CD4-positive, alpha-beta T cell treated with Interleukin-17A for 4 hours (primary cell): ENCODE results near the gene EEF1AKMT1.
"Not testable (repeated sequence)": the region's sequence is repeated elsewhere in the genome, so short reads cannot be mapped to it uniquely, and the experiment has no call there.

Experiments
- DNase-seq: peaks from one replicate; pipeline ENCODE4 v3.0.0-alpha.2; 2020; ENCODE audit warnings: mixed read lengths

Gene EEF1AKMT1

DNA sequence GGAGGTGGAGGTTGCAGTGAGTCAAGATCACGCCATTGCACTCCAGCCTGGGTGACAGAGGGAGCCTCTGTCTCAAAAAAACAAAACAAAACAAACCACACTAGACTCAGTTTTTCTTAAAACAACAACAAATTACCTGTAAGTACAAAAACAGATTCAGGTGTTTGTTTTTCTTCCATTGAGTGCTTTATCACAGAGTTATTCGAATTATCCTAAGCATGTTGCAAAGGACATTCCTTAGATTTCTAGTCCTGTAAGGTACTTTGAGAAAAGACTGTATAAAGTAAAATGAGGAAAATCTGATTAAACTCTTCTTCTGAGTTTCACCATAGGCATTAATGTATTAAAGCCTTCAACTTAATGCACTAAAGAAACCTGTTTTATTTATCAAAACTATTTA, 2.2 kb upstream of the EEF1AKMT1 start:
- no peak for DNase-seq

DNA sequence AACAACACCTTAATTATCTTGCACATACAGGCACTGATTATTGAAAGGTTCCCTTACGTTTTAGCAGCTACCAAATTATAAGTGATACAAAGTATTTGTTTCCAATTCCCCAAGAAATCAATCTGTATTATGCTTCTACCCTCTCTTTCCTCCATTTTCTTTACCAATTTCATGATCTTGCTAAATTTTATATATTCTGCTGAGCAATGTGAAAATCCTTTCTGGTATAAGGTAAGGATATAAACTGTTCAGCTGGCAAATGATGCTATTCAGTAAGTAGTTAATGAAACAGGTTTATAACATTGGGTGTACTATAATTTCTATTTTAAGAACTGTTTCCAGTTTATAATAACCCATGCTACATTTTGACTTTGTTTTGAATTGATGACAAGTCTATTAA, 985 bp upstream of the EEF1AKMT1 start:
- DNase-seq: no peak

- no peak for DNase-seq
These were observed 1.2 kb downstream of the EEF1AKMT1 start for GRCh38 chr13:20772401-20773131.

DNA sequence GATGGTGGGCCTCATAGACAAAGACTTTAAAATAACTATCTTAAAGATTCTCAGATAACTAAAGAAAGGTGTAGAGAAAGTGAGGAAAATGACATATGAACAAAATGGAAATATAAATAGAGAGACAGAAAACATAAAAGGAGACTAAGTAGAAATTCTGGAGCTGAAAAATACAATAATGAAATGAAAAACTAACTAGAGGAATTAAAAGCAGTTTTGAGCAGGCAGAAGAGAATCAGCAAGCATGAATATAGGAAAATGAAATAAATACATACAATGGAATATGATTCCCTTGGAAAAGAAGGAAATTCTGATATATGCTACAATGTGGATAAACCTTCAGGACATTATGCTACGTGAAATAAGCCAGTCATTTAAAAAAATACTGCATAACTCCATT, 3.9 kb downstream of the EEF1AKMT1 start:
- no peak for DNase-seq

DNA sequence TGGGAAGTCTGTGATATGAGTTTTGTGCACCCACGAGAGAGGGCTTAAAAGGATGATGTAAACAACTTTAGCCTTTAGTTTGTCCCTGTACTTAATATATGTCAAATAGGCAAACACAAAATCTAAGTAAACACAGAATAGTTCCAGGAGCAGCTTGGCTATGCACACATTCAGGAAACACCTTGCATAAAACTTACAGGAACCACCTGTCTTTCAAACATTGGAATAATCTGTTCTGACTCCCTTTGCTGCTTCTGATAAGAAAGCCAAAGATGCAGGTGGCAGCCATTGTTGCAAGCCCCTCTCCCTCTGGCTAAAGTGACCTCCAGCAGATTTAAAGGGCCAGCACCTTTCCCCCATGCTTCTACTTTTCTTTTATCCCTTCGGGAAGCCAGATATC, 4.7 kb downstream of the EEF1AKMT1 start:
- no peak for DNase-seq

DNA sequence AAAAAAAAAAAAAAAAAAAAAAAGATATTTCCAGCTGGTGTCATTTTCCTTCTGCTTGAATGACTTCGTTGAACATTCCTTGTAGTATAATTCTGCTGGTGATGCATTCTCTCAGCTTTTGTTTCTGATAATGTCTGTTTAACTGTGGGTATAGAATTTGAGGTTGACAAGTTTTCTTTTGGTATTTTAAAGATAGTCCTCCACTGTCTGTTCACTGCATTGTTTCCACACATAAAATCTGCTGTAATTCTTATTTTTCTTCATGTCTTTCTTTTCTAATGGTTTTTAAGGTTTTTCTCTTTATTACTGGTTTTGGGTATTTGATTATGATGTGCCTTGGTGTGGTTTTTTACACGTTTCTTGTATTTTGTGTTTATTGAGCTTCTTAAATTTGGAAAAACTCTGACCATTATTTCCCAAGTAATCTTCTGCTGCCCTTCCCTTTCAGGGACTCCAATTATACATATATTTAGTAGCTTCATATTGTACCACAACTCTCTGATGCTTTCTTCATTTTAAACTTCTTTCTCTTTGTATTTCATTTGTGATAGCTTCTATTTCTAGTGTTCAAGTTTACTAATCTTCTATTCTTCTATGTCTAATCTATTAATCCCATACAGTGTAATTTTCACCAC, 6.3 kb downstream of the EEF1AKMT1 start:
- DNase-seq: no peak

- DNase-seq: no peak
These were observed 12.9 kb downstream of the EEF1AKMT1 start for GRCh38 chr13:20760872-20761271.

GRCh38 chr13:20754009-20754408, 19.8 kb downstream of the EEF1AKMT1 start:
- DNase-seq: no peak

- no peak for DNase-seq
These were observed 24.4 kb downstream of the EEF1AKMT1 start for GRCh38 chr13:20749377-20749776.

- DNase-seq: not testable (repeated sequence)
These were observed 29.8 kb downstream of the EEF1AKMT1 start for GRCh38 chr13:20743830-20744404.

DNA sequence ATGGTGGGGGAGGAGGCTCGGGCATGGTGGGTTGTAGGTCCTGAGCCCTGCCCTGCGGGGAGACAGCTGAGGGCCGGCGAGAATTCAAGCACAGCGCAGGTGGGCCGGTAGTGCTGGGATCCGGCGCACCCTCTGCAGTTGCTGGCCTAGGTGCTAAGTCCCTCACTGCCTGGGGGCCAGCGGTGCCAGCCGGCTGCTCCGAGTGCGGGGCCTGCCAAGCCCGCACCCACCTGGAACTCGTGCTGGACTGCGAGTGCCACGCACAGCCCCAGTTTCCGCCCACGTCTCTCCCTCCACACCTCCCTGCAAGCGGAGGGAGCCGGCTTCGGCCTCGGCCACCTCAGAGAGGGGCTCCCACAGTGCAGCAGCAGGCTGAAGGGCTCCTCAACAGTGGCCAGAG, 33.7 kb downstream of the EEF1AKMT1 start:
- DNase-seq: no peak

- DNase-seq: no peak
These were observed 35.1 kb downstream of the EEF1AKMT1 start for GRCh38 chr13:20738616-20739015.

GRCh38 chr13:20729633-20730585, 43.9 kb downstream of the EEF1AKMT1 start:
- no peak for DNase-seq

DNA sequence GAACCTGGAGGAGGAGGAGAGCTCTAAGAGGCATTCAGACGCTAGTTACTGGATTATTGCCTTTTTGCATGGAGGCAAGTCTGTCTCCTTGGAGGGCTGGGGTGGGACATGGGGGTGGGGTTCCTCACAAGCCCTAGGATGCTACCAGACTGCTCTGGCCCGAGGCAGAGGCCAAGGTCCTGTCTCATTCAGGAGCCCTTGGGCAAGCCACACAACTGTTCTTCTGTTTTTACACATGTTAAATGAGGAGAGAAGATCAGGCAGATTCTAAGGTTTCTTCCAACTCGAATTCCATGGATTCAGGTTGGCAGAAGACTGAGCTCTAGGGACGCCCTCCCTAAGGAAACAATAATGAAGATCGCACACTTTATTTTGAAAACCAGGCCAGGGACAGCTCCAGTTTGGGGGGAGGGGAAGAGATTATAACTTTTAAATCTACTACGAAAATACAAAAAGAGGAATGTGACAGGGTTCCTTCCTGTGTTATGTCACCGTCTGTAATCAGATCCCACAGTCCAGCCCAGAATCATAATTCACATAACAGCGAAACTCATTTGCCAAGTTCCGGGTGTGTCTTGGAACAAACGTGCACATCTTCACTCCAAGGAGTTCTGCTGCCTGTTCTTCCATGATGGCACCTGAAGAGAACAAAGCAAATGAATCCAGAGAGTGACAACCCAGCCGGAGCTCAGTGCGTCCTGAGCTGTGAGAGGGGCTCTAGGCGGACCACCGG, 45.0 kb downstream of the EEF1AKMT1 start:
- no peak for DNase-seq

GRCh38 chr13:20727856-20728255, 45.9 kb downstream of the EEF1AKMT1 start:
- DNase-seq: no peak

DNA sequence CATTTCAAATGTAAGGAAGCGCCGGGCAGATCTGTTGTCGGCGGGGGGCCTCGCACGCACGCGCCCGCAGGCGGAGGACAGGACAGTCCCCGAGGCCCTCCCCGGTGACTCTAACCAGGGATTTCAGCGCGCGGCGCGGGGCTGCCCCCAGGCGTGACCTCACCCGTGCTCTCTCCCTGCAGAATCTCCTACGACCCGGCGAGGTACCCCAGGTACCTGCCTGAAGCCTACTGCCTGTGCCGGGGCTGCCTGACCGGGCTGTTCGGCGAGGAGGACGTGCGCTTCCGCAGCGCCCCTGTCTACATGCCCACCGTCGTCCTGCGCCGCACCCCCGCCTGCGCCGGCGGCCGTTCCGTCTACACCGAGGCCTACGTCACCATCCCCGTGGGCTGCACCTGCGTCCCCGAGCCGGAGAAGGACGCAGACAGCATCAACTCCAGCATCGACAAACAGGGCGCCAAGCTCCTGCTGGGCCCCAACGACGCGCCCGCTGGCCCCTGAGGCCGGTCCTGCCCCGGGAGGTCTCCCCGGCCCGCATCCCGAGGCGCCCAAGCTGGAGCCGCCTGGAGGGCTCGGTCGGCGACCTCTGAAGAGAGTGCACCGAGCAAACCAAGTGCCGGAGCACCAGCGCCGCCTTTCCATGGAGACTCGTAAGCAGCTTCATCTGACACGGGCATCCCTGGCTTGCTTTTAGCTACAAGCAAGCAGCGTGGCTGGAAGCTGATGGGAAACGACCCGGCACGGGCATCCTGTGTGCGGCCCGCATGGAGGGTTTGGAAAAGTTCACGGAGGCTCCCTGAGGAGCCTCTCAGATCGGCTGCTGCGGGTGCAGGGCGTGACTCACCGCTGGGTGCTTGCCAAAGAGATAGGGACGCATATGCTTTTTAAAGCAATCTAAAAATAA, 52.1 kb downstream of the EEF1AKMT1 start:
- no peak for DNase-seq

GRCh38 chr13:20721058-20721453, 52.7 kb downstream of the EEF1AKMT1 start:
- no peak for DNase-seq

GRCh38 chr13:20720499-20720898, 53.3 kb downstream of the EEF1AKMT1 start:
- DNase-seq: no peak

DNA sequence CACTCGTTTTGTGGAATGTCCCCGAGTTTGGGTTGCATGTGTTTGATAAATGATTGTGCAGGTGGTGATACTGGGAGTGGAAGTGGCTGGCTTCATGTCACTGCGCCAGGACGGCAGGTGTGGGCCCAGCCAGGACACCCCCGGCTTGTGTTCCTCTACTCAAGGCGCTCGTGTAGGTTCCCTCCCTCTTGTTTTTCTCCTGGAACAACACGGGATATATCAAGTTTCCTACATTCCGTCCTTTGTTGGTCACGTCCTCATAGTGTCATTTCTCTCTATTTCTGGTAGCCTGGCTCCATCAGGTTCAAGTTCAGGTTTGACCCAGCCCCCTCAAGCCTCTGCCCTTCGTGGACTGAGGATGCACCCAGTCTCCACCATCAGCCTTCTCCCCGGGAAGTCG, 54.0 kb downstream of the EEF1AKMT1 start:
- DNase-seq: no peak

DNA sequence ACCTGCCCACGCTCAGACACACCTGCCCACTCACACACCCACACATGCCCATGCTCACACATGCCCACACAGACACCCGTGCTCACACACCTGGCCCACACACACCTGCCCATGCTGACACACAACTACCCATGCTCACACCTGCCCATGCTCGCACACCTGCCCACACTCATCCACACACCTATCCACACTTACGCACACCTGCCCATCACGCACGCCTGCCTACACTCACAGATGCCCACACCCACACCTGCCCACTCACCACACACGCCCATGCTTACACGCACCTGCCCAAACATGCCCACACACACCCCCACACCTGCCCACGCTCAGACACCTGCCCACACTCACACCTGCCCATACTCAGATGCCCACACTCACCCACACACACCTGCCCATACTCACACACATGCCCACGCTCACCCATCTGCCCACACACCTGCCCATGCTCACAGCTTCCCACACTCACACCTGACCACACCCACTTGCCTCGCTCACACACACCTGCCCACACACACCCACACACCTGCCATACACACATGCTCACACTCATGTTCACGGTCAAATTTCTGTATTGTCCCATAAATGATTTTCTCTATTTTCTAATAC, 54.7 kb downstream of the EEF1AKMT1 start:
- DNase-seq: no peak
